Measurements from ENCODE around the gene PHF21B. TPM values are rescaled to one million over a fixed set of nuclear protein-coding genes. Genes with fewer than 3 reads are reported as not detected.

Gene PHF21B
- total and polyA plus RNA-seq, 2 of the 8 experiments (the other 6 are each of a cell fraction or from before 2014, with no cell fraction given) = 19.3 to 68.1 TPM

DNA sequence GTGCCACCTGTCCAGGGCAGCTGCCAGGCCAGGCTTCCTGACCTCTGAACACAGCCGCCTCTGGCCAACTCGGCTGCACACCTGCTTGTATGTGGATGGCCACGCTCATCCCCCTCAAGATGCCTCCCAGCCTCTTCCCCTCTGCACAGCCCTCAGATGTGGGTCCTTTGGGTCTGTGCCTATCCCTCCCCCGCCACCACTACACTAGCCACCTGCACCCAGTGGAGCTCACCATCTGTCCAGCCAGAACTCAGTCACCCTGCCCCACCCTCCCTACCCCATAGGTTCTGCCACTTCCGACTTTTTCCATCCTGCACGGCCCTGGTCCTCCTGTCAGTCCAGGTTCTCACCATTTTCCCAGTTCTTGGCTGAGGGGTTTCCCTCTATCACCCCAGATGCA is 44.6 kb downstream of the PHF21B start (continued):
- TF ChIP-seq, protein P1, sequence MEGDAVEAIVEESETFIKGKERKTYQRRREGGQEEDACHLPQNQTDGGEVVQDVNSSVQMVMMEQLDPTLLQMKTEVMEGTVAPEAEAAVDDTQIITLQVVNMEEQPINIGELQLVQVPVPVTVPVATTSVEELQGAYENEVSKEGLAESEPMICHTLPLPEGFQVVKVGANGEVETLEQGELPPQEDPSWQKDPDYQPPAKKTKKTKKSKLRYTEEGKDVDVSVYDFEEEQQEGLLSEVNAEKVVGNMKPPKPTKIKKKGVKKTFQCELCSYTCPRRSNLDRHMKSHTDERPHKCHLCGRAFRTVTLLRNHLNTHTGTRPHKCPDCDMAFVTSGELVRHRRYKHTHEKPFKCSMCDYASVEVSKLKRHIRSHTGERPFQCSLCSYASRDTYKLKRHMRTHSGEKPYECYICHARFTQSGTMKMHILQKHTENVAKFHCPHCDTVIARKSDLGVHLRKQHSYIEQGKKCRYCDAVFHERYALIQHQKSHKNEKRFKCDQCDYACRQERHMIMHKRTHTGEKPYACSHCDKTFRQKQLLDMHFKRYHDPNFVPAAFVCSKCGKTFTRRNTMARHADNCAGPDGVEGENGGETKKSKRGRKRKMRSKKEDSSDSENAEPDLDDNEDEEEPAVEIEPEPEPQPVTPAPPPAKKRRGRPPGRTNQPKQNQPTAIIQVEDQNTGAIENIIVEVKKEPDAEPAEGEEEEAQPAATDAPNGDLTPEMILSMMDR (IDR thresholded peaks at IDR 0.05; ENCODE audit: control extremely low read depth in 1 of 3, insufficient read depth in 1 of 3, low read depth in 1 of 3, low read length in 3 of 3) = no peak
- TF ChIP-seq NRF1 (IDR thresholded peaks at IDR 0.05; ENCODE audit: low read depth, low read length) (no peak), CHD2 (IDR thresholded peaks at IDR 0.05; ENCODE audit: low read length) (no peak), CTBP2 (IDR thresholded peaks at IDR 0.05; ENCODE audit: borderline replicate concordance, insufficient read depth, insufficient read length, low read length) (no peak), FOSL1 (IDR thresholded peaks at IDR 0.05; ENCODE audit: insufficient read depth, low read depth, low read length) (no peak), NANOG (IDR thresholded peaks at IDR 0.05; ENCODE audit: insufficient read depth, low read depth, low read length, poor library complexity, severe bottlenecking) (no peak), SP2 (IDR thresholded peaks at IDR 0.05; ENCODE audit: low read length) (no peak), SRF (IDR thresholded peaks at IDR 0.05; ENCODE audit: low read depth, low read length) (no peak)
- TF ChIP-seq, protein P2, sequence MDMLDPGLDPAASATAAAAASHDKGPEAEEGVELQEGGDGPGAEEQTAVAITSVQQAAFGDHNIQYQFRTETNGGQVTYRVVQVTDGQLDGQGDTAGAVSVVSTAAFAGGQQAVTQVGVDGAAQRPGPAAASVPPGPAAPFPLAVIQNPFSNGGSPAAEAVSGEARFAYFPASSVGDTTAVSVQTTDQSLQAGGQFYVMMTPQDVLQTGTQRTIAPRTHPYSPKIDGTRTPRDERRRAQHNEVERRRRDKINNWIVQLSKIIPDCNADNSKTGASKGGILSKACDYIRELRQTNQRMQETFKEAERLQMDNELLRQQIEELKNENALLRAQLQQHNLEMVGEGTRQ (IDR thresholded peaks at IDR 0.05; ENCODE audit: low read length) = no peak

All from H1 (cell line).